GM19397 (cell line): ENCODE measurements around the gene LRRC9.

Source experiments
- ATAC-seq: cut with Tn5 transposase; IDR thresholded peaks from one replicate; pipeline ENCODE4 v1.9.1; 2021; ENCODE audit warnings: mild to moderate bottlenecking, moderate library complexity; ENCODE audit not compliant: unreplicated experiment

Gene LRRC9

GRCh38 chr14:60106339-60106738, 186.4 kb downstream of the LRRC9 start:
- ATAC-seq: no peak

- no peak for ATAC-seq
Measured at GRCh38 chr14:60107477-60107876, 187.5 kb downstream of the LRRC9 start.

GRCh38 chr14:60111732-60112131, 191.8 kb downstream of the LRRC9 start:
- no peak for ATAC-seq
